IPS-20b (cell line): Measurements from ENCODE around the gene FAM111B.
A peak's percentile ranks its signal among the peaks of the same experiment; 100 is the strongest.
"Not testable (repeated sequence)": the region's sequence is repeated elsewhere in the genome, so short reads cannot be mapped to it uniquely, and the experiment has no call there.

Experiments used
- H3K27ac ChIP-seq: one replicate; pipeline ENCODE4 v1.5.1; 2013; ENCODE audit warnings: low read length
- H3K27me3 ChIP-seq: 2 replicates; pipeline ENCODE4 v1.6.1; 2013; ENCODE audit warnings: mild to moderate bottlenecking, low read length, inconsistent platforms; ENCODE audit not compliant: insufficient read depth
- H3K36me3 ChIP-seq: 2 replicates; pipeline ENCODE4 v1.6.1; 2013; ENCODE audit warnings: low read depth, mild to moderate bottlenecking, inconsistent platforms, low read length, moderate library complexity; ENCODE audit not compliant: insufficient read depth
- H3K4me1 ChIP-seq: 2 replicates; pipeline ENCODE4 v1.6.1; 2013; ENCODE audit warnings: mild to moderate bottlenecking, control low read depth, inconsistent platforms, low read length, moderate library complexity; ENCODE audit not compliant: insufficient read depth
- H3K4me3 ChIP-seq: 2 replicates; pipeline ENCODE4 v1.5.1; 2013; ENCODE audit warnings: mild to moderate bottlenecking, low read length, inconsistent platforms
- H3K9ac ChIP-seq: 2 replicates; pipeline ENCODE4 v1.6.1; 2013; ENCODE audit warnings: low read depth, mild to moderate bottlenecking, inconsistent platforms, low read length, moderate library complexity
- H3K9me3 ChIP-seq: 2 replicates; pipeline ENCODE4 v1.6.1; 2013; ENCODE audit warnings: mild to moderate bottlenecking, low read depth, low read length, inconsistent platforms; ENCODE audit not compliant: insufficient read depth

The FAM111B gene

GRCh38 chr11:59114344-59114743 is 7.3 kb downstream of the FAM111B start:
- no peak overlapping the region for H3K27ac ChIP-seq
- H3K4me3 ChIP-seq: no peak overlapping the region
- H3K27me3 ChIP-seq: no peaks in the 10 kb centered on the region
- no peak overlapping the region for H3K9ac ChIP-seq
- H3K36me3 ChIP-seq: peaks cover 98% of the 10 kb centered on the region
- H3K4me1 ChIP-seq: no peaks in the 10 kb centered on the region
- peaks cover 24% of the 10 kb centered on the region for H3K9me3 ChIP-seq

- no peaks in the 10 kb centered on the region for H3K27me3 ChIP-seq
- peaks cover 27% of the 10 kb centered on the region for H3K9me3 ChIP-seq
- no peak overlapping the region for H3K9ac ChIP-seq
- H3K4me1 ChIP-seq: no peaks in the 10 kb centered on the region
- H3K4me3 ChIP-seq: no peak overlapping the region
- H3K27ac ChIP-seq: no peak overlapping the region
- H3K36me3 ChIP-seq: peaks cover 94% of the 10 kb centered on the region
Observed at GRCh38 chr11:59115553-59115952, 8.5 kb downstream of the FAM111B start.

DNA sequence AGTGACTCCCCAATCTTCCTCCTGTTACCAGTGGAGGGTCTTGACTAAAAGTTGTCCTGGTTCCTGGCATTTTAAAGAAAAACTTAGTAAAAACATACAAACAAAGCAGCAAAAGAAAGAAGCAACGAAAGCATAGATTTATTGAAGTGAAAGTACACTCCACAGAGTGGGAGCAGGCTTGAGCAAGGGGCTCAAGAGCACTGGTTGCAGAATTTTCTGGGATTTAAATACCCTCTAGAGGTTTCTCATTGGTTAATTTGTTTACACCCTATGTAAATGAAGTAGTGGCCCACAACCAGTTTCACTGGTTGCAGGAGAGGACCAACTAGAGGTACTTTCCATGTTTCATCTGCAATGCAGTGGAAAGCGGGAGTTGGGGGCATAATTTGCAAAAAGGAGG is 10.7 kb downstream of the FAM111B start:
- Histone ChIP-seq H3K4me3 (no peak overlapping the region), H3K9ac (no peak overlapping the region), H3K27ac (no peak overlapping the region), H3K27me3 (no peaks in the 10 kb centered on the region), H3K4me1 (no peaks in the 10 kb centered on the region), H3K36me3 (peaks cover 91% of the 10 kb centered on the region), H3K9me3 (peaks cover 29% of the 10 kb centered on the region)

DNA sequence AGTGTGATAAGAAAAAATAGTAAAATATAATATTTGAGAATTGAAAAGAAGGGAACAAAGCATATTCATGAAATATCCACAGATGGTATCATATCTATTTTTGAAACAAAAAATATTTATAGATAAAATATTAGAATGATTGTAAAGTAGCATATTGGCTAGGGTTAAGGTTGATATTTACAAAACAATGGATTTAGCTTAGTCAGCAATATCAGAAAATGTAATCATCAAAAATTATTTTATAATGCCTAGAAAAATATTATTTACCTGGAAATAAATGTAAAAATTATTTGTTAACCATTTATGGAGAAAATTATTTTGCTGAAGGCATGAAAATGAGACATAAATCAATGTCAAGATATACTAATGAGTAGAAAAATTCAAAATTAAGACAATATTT is 12.8 kb downstream of the FAM111B start:
- peaks cover 89% of the 10 kb centered on the region for H3K36me3 ChIP-seq
- H3K27me3 ChIP-seq: no peaks in the 10 kb centered on the region
- H3K4me3 ChIP-seq: no peak overlapping the region

DNA sequence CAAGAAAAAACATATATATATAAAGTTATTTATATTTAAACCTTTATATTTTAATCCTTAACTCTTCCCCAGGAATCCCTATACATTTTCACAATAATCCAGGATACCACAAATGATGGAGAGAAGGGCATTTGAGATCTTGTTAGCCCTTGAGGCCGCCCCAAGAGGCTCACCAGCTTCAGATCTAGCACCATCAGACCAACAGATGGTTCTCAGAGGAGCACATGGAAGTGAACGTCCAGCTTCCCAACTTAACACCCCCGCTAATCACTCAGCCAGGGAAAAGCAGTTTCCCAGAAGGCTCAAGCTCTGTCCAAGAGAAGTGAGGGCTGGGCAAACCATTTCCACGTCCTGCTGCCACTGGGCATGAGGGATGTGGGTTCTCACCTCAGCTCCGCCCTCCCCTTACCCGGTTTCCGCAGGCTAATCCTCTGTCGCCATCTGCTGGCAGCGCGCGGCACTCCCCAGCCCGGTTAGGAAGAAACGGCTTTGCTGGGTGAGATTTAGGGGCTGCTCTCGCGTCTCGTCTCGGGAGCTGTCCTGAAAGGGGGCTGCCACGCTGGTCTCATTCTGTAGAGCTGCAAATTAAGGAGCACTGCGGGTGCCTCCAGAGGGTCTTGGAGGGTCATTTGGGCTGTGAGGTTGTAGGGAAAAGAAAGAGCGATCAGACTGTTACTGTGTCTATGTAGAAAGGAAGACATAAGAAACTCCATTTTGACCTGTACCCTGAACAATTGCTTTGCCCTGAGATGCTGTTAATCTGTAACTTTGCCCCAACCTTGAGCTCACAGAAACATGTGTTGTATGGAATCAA is 28.8 kb downstream of the FAM111B start:
- Histone ChIP-seq H3K27ac (no peak overlapping the region), H3K27me3 (no peaks in the 10 kb centered on the region), H3K9ac (0 out of 2 replicates have a peak overlapping the region, but pooled peaks have one; percentile 7), H3K4me1 (no peaks in the 10 kb centered on the region), H3K4me3 (peak overlapping the region; percentile 32; the same call in 1 of the 2 replicates), H3K36me3 (peaks cover 33% of the 10 kb centered on the region; the same call in 1 of the 2 replicates), H3K9me3 (peaks cover 31% of the 10 kb centered on the region)

More for the DNA sequence above, 12.8 kb downstream of the FAM111B start:
- Histone ChIP-seq H3K9ac (no peak overlapping the region), H3K27ac (no peak overlapping the region), H3K9me3 (peaks cover 46% of the 10 kb centered on the region), H3K4me1 (no peaks in the 10 kb centered on the region)

GRCh38 chr11:59136551-59136950 is 29.5 kb downstream of the FAM111B start:
- H3K4me1 ChIP-seq, H3K9ac ChIP-seq, H3K27ac ChIP-seq, H3K27me3 ChIP-seq, H3K4me3 ChIP-seq: not testable (repeated sequence)
- H3K36me3 ChIP-seq: peaks cover 30% of the 10 kb centered on the region; the same call in 1 of the 2 replicates
- H3K9me3 ChIP-seq: peaks cover 24% of the 10 kb centered on the region

DNA sequence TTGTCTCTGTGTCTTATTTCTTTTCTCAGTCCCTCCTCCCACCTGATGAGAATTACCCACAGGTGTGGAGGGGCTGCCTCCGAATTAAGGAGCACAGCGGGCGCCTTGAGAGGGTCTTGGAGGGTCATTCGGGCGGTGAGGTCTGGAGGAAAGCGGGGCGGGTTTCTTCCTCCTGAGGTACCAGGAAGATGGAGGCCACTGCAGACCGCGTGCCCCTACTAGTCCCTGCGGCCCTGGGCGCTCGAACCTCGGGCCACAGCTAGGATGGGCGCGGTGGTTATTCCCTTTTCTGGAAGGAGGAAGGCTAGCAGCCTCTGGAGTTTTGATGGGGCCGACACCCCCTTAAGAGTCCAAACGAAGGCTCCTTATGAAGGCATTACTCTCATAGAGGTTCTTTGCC is 30.2 kb downstream of the FAM111B start:
- H3K27me3 ChIP-seq: no peaks in the 10 kb centered on the region
- H3K27ac ChIP-seq: no peak overlapping the region
- no peak overlapping the region for H3K9ac ChIP-seq
- peaks cover 3% of the 10 kb centered on the region; the same call in 1 of the 2 replicates for H3K4me1 ChIP-seq
- no peak overlapping the region for H3K4me3 ChIP-seq
- peaks cover 18% of the 10 kb centered on the region for H3K9me3 ChIP-seq
- peaks cover 27% of the 10 kb centered on the region; the same call in 1 of the 2 replicates for H3K36me3 ChIP-seq

DNA sequence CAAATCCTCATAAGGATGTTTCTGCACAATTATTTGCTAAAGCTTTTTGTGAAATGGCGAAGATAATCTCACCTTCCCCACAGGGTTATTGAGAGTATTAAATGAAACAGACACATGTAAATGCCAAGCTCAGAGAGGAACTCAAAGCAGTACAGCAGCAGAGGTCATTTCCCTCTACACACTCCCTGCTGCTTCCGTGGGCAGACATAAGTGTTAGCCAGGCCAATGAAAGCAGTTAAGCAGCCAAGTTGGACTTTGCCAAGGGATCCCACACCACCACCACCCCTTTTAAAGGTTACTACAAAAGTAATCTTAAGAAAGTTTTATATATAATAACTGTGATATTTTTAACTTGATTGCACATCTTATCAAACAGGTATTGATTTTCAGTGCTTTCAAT is 31.6 kb downstream of the FAM111B start:
- peaks cover 3% of the 10 kb centered on the region for H3K27me3 ChIP-seq
- H3K4me1 ChIP-seq: peaks cover 3% of the 10 kb centered on the region; the same call in 1 of the 2 replicates

GRCh38 chr11:59141191-59141590 is 34.2 kb downstream of the FAM111B start:
- Histone ChIP-seq H3K4me3 (no peak overlapping the region), H3K9me3 (no peaks in the 10 kb centered on the region), H3K27me3 (peaks cover 17% of the 10 kb centered on the region), H3K9ac (no peak overlapping the region), H3K27ac (no peak overlapping the region), H3K4me1 (peaks cover 3% of the 10 kb centered on the region; the same call in 1 of the 2 replicates), H3K36me3 (no peaks in the 10 kb centered on the region)

More for the DNA sequence above, 31.6 kb downstream of the FAM111B start:
- H3K9me3 ChIP-seq: peaks cover 3% of the 10 kb centered on the region; the same call in 1 of the 2 replicates
- H3K27ac ChIP-seq: no peak overlapping the region
- no peak overlapping the region for H3K4me3 ChIP-seq
- H3K36me3 ChIP-seq: peaks cover 13% of the 10 kb centered on the region; the same call in 1 of the 2 replicates
- no peak overlapping the region for H3K9ac ChIP-seq

GRCh38 chr11:59141673-59142460 is 34.8 kb downstream of the FAM111B start:
- Histone ChIP-seq H3K9me3 (no peaks in the 10 kb centered on the region), H3K4me1 (peaks cover 3% of the 10 kb centered on the region; the same call in 1 of the 2 replicates), H3K27ac (no peak overlapping the region)

DNA sequence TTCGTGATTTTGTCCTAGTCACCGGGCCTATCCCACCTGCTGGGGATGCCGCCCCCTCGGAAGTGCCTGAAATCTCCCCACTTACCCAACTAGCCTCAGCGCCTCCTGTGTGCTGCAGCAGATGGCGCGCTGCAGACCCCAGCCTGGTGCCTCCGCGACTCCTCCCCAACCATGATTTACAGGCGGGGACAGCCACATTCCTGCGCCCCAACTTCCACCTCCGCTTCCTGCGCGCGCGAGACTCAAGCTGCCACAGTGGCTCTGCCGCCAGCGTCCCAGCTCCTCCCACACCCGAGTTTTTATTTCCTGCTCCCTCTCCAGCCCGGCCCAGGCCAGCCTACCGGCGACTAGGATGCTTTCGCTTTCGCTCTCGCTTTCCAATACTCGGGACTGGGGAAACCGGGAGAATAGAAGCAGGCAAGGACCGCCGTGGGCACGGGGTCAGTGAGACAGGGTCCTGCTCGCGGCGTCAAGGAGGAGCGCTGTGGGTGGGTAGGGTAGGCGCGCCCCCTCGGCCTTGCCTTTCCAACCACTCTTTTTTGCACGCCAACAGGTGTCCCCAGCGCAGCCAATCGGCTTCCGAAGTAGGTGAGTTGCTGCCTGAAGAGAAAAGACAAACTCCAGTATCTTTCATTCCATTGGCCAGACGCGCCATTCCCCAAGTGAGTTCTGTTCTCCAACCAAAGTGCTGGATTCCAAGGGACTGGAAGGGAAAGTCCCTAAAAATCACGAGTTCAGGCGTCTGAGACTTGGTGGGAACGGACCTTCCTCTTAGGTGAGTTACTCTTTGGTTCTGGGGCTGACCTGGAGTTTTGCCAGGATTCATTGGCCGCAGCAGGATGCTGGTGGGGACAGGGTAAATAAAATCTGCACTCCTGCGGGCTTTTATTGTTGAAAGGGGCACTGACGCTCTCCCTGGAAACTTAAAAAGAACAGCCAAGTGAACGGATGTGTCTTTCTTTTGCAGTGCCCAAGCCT is 35.8 kb downstream of the FAM111B start, which contains the start of gene FAM111A:
TSS of gene FAM111A (plus strand) at position 327 of the 978 bp plus-strand sequence. CDS start 6,017 bp downstream, outside the sequence.
- Histone ChIP-seq H3K4me3 (peak within 1 kb of the TSS; percentile 87), H3K4me1 (peaks cover 3% of the 10 kb centered on the region; the same call in 1 of the 2 replicates), H3K27me3 (peaks cover 17% of the 10 kb centered on the region), H3K9me3 (no peaks in the 10 kb centered on the region), H3K27ac (no peak within 1 kb of the TSS), H3K9ac (peak within 1 kb of the TSS; percentile 80; the same call in 1 of the 2 replicates), H3K36me3 (no peaks in the 10 kb centered on the region)

More at GRCh38 chr11:59141673-59142460, 34.8 kb downstream of the FAM111B start:
- Histone ChIP-seq H3K9ac (peak overlapping the region; percentile 80; the same call in 1 of the 2 replicates), H3K4me3 (peak overlapping the region; percentile 87), H3K27me3 (peaks cover 17% of the 10 kb centered on the region), H3K36me3 (no peaks in the 10 kb centered on the region)
